BE2C (cell line): ENCODE results near the gene DDX27.

ENCODE experiments used
- DNase-seq: peaks from one replicate; pipeline ENCODE4 v3.0.0-alpha.2; 2020
- H3K27me3 ChIP-seq: fragments of 250-450 bp; sonication (Bioruptor Pico); 2 replicates; pipeline ENCODE4 v1.5.1; 2020; ENCODE audit warnings: mild to moderate bottlenecking
- H3K36me3 ChIP-seq: fragments of 250-450 bp; sonication (Bioruptor Pico); 2 replicates; pipeline ENCODE4 v1.5.1; 2020; ENCODE audit warnings: mild to moderate bottlenecking
- H3K4me1 ChIP-seq: fragments of 250-450 bp; sonication (Bioruptor Pico); 2 replicates; pipeline ENCODE4 v1.5.1; 2020
- H3K4me3 ChIP-seq: 2 replicates; pipeline ENCODE4 v1.5.1; 2011; ENCODE audit warnings: low read depth, low read length
- H3K9me3 ChIP-seq: fragments of 250-450 bp; sonication (Bioruptor Pico); 2 replicates; pipeline ENCODE4 v1.5.1; 2020
- TF ChIP-seq, protein P1 (sequence below): IDR thresholded peaks from 2 replicates; pipeline ENCODE4 v1.5.1; 2012; ENCODE audit warnings: mild to moderate bottlenecking, low read depth, low read length

Gene DDX27

GRCh38 chr20:49272654-49273053, 53.4 kb downstream of the DDX27 start:
- H3K4me1 ChIP-seq, result peaks cover 8% of the 10 kb centered on the region; the same call in 1 of the 2 replicates
- H3K27me3 ChIP-seq, result no peaks in the 10 kb centered on the region
- H3K36me3 ChIP-seq, result peaks cover 73% of the 10 kb centered on the region
- no peak for DNase-seq
- TF ChIP-seq, protein P1, sequence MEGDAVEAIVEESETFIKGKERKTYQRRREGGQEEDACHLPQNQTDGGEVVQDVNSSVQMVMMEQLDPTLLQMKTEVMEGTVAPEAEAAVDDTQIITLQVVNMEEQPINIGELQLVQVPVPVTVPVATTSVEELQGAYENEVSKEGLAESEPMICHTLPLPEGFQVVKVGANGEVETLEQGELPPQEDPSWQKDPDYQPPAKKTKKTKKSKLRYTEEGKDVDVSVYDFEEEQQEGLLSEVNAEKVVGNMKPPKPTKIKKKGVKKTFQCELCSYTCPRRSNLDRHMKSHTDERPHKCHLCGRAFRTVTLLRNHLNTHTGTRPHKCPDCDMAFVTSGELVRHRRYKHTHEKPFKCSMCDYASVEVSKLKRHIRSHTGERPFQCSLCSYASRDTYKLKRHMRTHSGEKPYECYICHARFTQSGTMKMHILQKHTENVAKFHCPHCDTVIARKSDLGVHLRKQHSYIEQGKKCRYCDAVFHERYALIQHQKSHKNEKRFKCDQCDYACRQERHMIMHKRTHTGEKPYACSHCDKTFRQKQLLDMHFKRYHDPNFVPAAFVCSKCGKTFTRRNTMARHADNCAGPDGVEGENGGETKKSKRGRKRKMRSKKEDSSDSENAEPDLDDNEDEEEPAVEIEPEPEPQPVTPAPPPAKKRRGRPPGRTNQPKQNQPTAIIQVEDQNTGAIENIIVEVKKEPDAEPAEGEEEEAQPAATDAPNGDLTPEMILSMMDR, result no peak
- H3K9me3 ChIP-seq, result no peaks in the 10 kb centered on the region
- H3K4me3 ChIP-seq, result no peak overlapping the region

GRCh38 chr20:49273696-49274277, 54.6 kb downstream of the DDX27 start:
- TF ChIP-seq, protein P1, result no peak
- Histone ChIP-seq H3K9me3 (no peaks in the 10 kb centered on the region), H3K4me1 (peaks cover 8% of the 10 kb centered on the region; the same call in 1 of the 2 replicates), H3K27me3 (no peaks in the 10 kb centered on the region), H3K4me3 (no peak overlapping the region), H3K36me3 (peaks cover 66% of the 10 kb centered on the region)
- DNase-seq, result no peak

- Histone ChIP-seq H3K9me3 (no peaks in the 10 kb centered on the region), H3K4me1 (peaks cover 8% of the 10 kb centered on the region; the same call in 1 of the 2 replicates), H3K27me3 (no peaks in the 10 kb centered on the region), H3K4me3 (no peak overlapping the region), H3K36me3 (peaks cover 66% of the 10 kb centered on the region)
- TF ChIP-seq, protein P1, result no peak
- no peak for DNase-seq
These were observed 56.0 kb downstream of the DDX27 start for GRCh38 chr20:49275216-49275615.

- TF ChIP-seq, protein P1, result no peak
- peaks cover 8% of the 10 kb centered on the region; the same call in 1 of the 2 replicates for H3K4me1 ChIP-seq
- no peak for DNase-seq
- H3K9me3 ChIP-seq, result no peaks in the 10 kb centered on the region
- no peak overlapping the region; the same call in 1 of the 2 replicates for H3K4me3 ChIP-seq
- H3K36me3 ChIP-seq, result peaks cover 66% of the 10 kb centered on the region
- no peaks in the 10 kb centered on the region for H3K27me3 ChIP-seq
These were observed 56.4 kb downstream of the DDX27 start for GRCh38 chr20:49275636-49276035.

GRCh38 chr20:49276161-49276960, 57.1 kb downstream of the DDX27 start:
- Histone ChIP-seq H3K4me1 (peaks cover 8% of the 10 kb centered on the region; the same call in 1 of the 2 replicates), H3K9me3 (no peaks in the 10 kb centered on the region), H3K27me3 (no peaks in the 10 kb centered on the region), H3K4me3 (peak overlapping the region; percentile 97), H3K36me3 (peaks cover 66% of the 10 kb centered on the region)
- TF ChIP-seq, protein P1, result no peak
- DNase-seq, result no peak
